RWPE1 (cell line): ENCODE data around the gene CDKN2AIPNL.

Experiments
- CTCF ChIA-PET: fragments of 350-600 bp; sonication (Branson Sonifier 250); formaldehyde crosslinking; extraction: SDS; loops from one replicate; lab custom pipeline; 2021; lab: Yijun Ruan, JAX
- POLR2A ChIA-PET: fragments of 400-600 bp; formaldehyde crosslinking; extraction: SDS; loops from one replicate; lab custom pipeline; 2020; ENCODE audit warnings: antibody characterized with exemption; ENCODE audit not compliant: low non-redundant PET; lab: Yijun Ruan, JAX
- DNase-seq: peaks from one replicate; pipeline ENCODE4 v3.0.0; 2012; ENCODE audit warnings: low spot score
- H3K27ac ChIP-seq: fragments of 450-650 bp; 2 replicates; pipeline ENCODE4 v1.5.1; 2017
- CTCF ChIP-seq: fragments of 450-650 bp; conservative IDR thresholded peaks from 2 replicates; pipeline ENCODE4 v1.5.1; 2017; ENCODE audit warnings: low read depth, mild to moderate bottlenecking

CDKN2AIPNL gene

GRCh38 chr5:134436523-134437339 lies 25.1 kb upstream of the CDKN2AIPNL start:
- H3K27ac ChIP-seq: peak overlapping the region; percentile 93

GRCh38 chr5:134435560-134435959 lies 23.9 kb upstream of the CDKN2AIPNL start:
- ChIA-PET POLR2A (interaction anchor here (0.7 to 1.3 kb wide), 3 partner anchors 24 to 328 kb away, joined by 3 to 6 read pairs (median 4); partner anchors contain the start of gene CDKN2AIPNL), CTCF (interaction anchor here (0.6 to 1.2 kb wide), 2 partner anchors 16 to 990 kb away, joined by 3 to 4 read pairs; no protein-coding TSS in a partner anchor)

More at GRCh38 chr5:134436523-134437339, 25.1 kb upstream of the CDKN2AIPNL start:
- POLR2A ChIA-PET: interaction anchor here (0.6 to 1.5 kb wide), 4 partner anchors 10 to 65 kb away, joined by 3 to 6 read pairs (median 4); partner anchors contain the start of gene CDKN2AIPNL
- no peak for TF ChIP-seq CTCF
- CTCF ChIA-PET: interaction anchor here (0.6 to 1.7 kb wide), 5 partner anchors 17 to 91 kb away, joined by 3 to 8 read pairs (median 4); partner anchors contain the start of genes CDKN2AIPNL and UBE2B
- peak; percentile 79 for DNase-seq

GRCh38 chr5:134432677-134433359 lies 21.1 kb upstream of the CDKN2AIPNL start:
- DNase-seq: no peak
- POLR2A ChIA-PET: no interaction called here
- no peak for TF ChIP-seq CTCF
- no peak overlapping the region for H3K27ac ChIP-seq
- CTCF ChIA-PET: interaction anchor here (0.7 kb wide), 1 partner anchor 41 kb away, joined by 3 read pairs; no protein-coding TSS in a partner anchor

More at GRCh38 chr5:134435560-134435959, 23.9 kb upstream of the CDKN2AIPNL start:
- peak overlapping the region; percentile 93 for H3K27ac ChIP-seq
- DNase-seq: peak; percentile 87
- no peak for TF ChIP-seq CTCF

GRCh38 chr5:134432174-134432573 lies 20.5 kb upstream of the CDKN2AIPNL start:
- no peak overlapping the region for H3K27ac ChIP-seq
- TF ChIP-seq CTCF: no peak
- ChIA-PET CTCF (interaction anchor here (0.7 kb wide), 1 partner anchor 41 kb away, joined by 3 read pairs; no protein-coding TSS in a partner anchor), POLR2A (no interaction called here)
- DNase-seq: no peak

GRCh38 chr5:134430001-134430569 lies 18.4 kb upstream of the CDKN2AIPNL start:
- no peak for TF ChIP-seq CTCF
- POLR2A ChIA-PET: interaction anchor here (0.6 to 0.7 kb wide), 2 partner anchors 37 to 231 kb away, joined by 3 to 4 read pairs; no protein-coding TSS in a partner anchor
- no peak overlapping the region for H3K27ac ChIP-seq
- CTCF ChIA-PET: interaction anchor here (0.6 kb wide), 1 partner anchor 9 kb away, joined by 3 read pairs; no protein-coding TSS in a partner anchor
- DNase-seq: no peak

GRCh38 chr5:134427540-134428041 lies 15.9 kb upstream of the CDKN2AIPNL start:
- no peak for DNase-seq
- no peak overlapping the region for H3K27ac ChIP-seq
- TF ChIP-seq CTCF: no peak
- ChIA-PET POLR2A (no interaction called here), CTCF (interaction anchor here (0.7 kb wide), 1 partner anchor 17 kb away, joined by 3 read pairs; no protein-coding TSS in a partner anchor)
